ENCODE measurements around the gene RETREG3. TPM values are rescaled to one million over a fixed set of nuclear protein-coding genes. Genes with fewer than 3 reads are reported as not detected.

Gene RETREG3
- total and polyA plus RNA-seq, 2 of the 4 experiments (the other 2 are of a cell fraction), result 18.1 to 44.1 TPM

GRCh38 chr17:42629411-42630009 is 20.3 kb upstream of the RETREG3 start:
- ChIA-PET CTCF (no interaction called here), POLR2A (ENCODE audit: unreplicated experiment) (no interaction called here)
- H2BK120ac ChIP-seq (ENCODE audit: low read depth, low read length), result no peak overlapping the region
- no peaks in the 10 kb centered on the region for H3K9me3 ChIP-seq (ENCODE audit: control insufficient read depth, insufficient read depth, low read length)
- no peak overlapping the region for H2AK9ac ChIP-seq (replicated peaks; ENCODE audit: low read depth, low read length, poor library complexity)
- no peaks in the 10 kb centered on the region for H3K79me1 ChIP-seq (ENCODE audit: low read depth in 1 of 2, low read length in 2 of 2)
- no peak overlapping the region for H3K23ac ChIP-seq (ENCODE audit: low read depth, low read length)
- intact Hi-C loops (cut with micrococcal nuclease), result no loop called here
- DNase-seq, result no peak
- no peak overlapping the region for H3K27ac ChIP-seq (ENCODE audit: insufficient read depth, low read length)
- no peak overlapping the region for H2AK5ac ChIP-seq (ENCODE audit: low read depth, low read length)
- no peaks in the 10 kb centered on the region for H3K36me3 ChIP-seq (ENCODE audit: control insufficient read depth, insufficient read depth, low read length)
- no peaks in the 10 kb centered on the region for H3K9me1 ChIP-seq (ENCODE audit: insufficient read depth, low read length)
- peaks cover 8% of the 10 kb centered on the region for H3K27me3 ChIP-seq (ENCODE audit: control insufficient read depth, insufficient read depth, low read length)
- no TSS peak for BruUV-seq (replicated peaks)
- H2BK20ac ChIP-seq (ENCODE audit: low read depth, low read length), result no peak overlapping the region
- H2BK5ac ChIP-seq (ENCODE audit: low read depth, low read length, poor library complexity, severe bottlenecking), result no peak overlapping the region
- no peak overlapping the region for H3K4me2 ChIP-seq (ENCODE audit: low read depth, low read length)
- no peak overlapping the region for H4K5ac ChIP-seq (ENCODE audit: low read depth, low read length)
- no peak overlapping the region for H3K4me3 ChIP-seq (ENCODE audit: insufficient read depth, low read depth, low read length)
- no peak overlapping the region for H2BK15ac ChIP-seq (ENCODE audit: low read depth, low read length)
- H2AFZ ChIP-seq (replicated peaks; ENCODE audit: low read length, poor library complexity), result no peak overlapping the region
- no peak overlapping the region for H3K56ac ChIP-seq (ENCODE audit: extremely low read depth, insufficient read depth, low read length)
- in situ Hi-C loops (cut with MboI; ENCODE audit: low sequenced_read_pairs), result no loop called here
- no peak overlapping the region for H3K14ac ChIP-seq (replicated peaks; ENCODE audit: low read depth, low read length)
- no peaks in the 10 kb centered on the region for H4K20me1 ChIP-seq (ENCODE audit: insufficient read depth, low read length)
- H3K4ac ChIP-seq (ENCODE audit: low read depth, low read length), result no peak overlapping the region
- no peak overlapping the region for H3K18ac ChIP-seq (ENCODE audit: low read depth, low read length)
- no peak overlapping the region for H4K8ac ChIP-seq (ENCODE audit: low read depth in 2 of 2, low read length in 2 of 2)
- no CpG with 5 or more reads among the region's 3 CpGs for WGBS, 2 experiments (ENCODE audit: extremely low coverage in 2 of 2, insufficient read length in 1 of 2)
- ATAC-seq (ENCODE audit: low read depth), result no peak
- dilution Hi-C loops (cut with HindIII; ENCODE audit: low sequenced_read_pairs, unreplicated experiment), result no loop called here
- no peak overlapping the region for H3K9ac ChIP-seq (ENCODE audit: low read depth, low read length)
- no peak overlapping the region for H4K91ac ChIP-seq (ENCODE audit: insufficient read depth, low read depth, low read length)
- TF ChIP-seq ELK1 (IDR thresholded peaks at IDR 0.05; ENCODE audit: borderline replicate concordance, low read depth, low read length) (no peak), RCOR1 (IDR thresholded peaks at IDR 0.05; ENCODE audit: insufficient replicate concordance, low read length) (no peak), USF2 (IDR thresholded peaks at IDR 0.05; ENCODE audit: low read depth, low read length) (no peak), BHLHE40 (IDR thresholded peaks at IDR 0.05; ENCODE audit: low read depth, low read length) (no peak), RAD21 (IDR thresholded peaks at IDR 0.05; ENCODE audit: low read length) (no peak), CHD1 (IDR thresholded peaks at IDR 0.05; ENCODE audit: low read depth, low read length) (no peak), MXI1 (IDR thresholded peaks at IDR 0.05; ENCODE audit: borderline replicate concordance, low read depth, low read length) (no peak), CEBPB (IDR thresholded peaks at IDR 0.05; ENCODE audit: low read depth, low read length) (no peak), CTCF (conservative IDR thresholded peaks at IDR 0.05; ENCODE audit: low read depth, low read length) (no peak), RFX5 (IDR thresholded peaks at IDR 0.05; ENCODE audit: low read depth, low read length) (no peak)
- no peaks in the 10 kb centered on the region for H3K4me1 ChIP-seq (ENCODE audit: control insufficient read depth, insufficient read depth, low read length)

All from IMR-90 (cell line).